ENCODE data around the gene HMX2.

The HMX2 gene

GRCh38 chr10:123147635-123148413 lies at the start of gene HMX2:
HMX2 (plus strand) TSS chr10:123148136; CDS start chr10:123148379, 243 bp downstream.
- DNase-seq (ENCODE audit: low read depth, low spot score) = no peak

GRCh38 chr10:123100030-123100762 lies 47.7 kb upstream of the HMX2 start:
- no peak for DNase-seq (ENCODE audit: low read depth, low spot score)

GRCh38 chr10:123101872-123102271 lies 46.1 kb upstream of the HMX2 start:
- no peak for DNase-seq (ENCODE audit: low read depth, low spot score)

- DNase-seq (ENCODE audit: low read depth, low spot score) = no peak
Measured at GRCh38 chr10:123102673-123103072, 45.3 kb upstream of the HMX2 start.

GRCh38 chr10:123103944-123104343 lies 44.0 kb upstream of the HMX2 start:
- DNase-seq (ENCODE audit: low read depth, low spot score) = no peak

- no peak for DNase-seq (ENCODE audit: low read depth, low spot score)
Measured at GRCh38 chr10:123109466-123109865, 38.5 kb upstream of the HMX2 start.

- DNase-seq (ENCODE audit: low read depth, low spot score) = no peak
Measured at GRCh38 chr10:123117644-123118417, 30.1 kb upstream of the HMX2 start.

GRCh38 chr10:123119081-123119480 lies 28.9 kb upstream of the HMX2 start:
- DNase-seq (ENCODE audit: low read depth, low spot score) = no peak

- DNase-seq (ENCODE audit: low read depth, low spot score) = no peak
Measured at GRCh38 chr10:123126246-123126645, 21.7 kb upstream of the HMX2 start.

- DNase-seq (ENCODE audit: low read depth, low spot score) = no peak
Measured at GRCh38 chr10:123129618-123130271, 18.2 kb upstream of the HMX2 start.

- DNase-seq (ENCODE audit: low read depth, low spot score) = no peak
Measured at GRCh38 chr10:123132576-123133477, 15.1 kb upstream of the HMX2 start.

- DNase-seq (ENCODE audit: low read depth, low spot score) = no peak
Measured at GRCh38 chr10:123133541-123134342, 14.2 kb upstream of the HMX2 start.

GRCh38 chr10:123134343-123134914 lies 13.5 kb upstream of the HMX2 start:
- DNase-seq (ENCODE audit: low read depth, low spot score) = no peak

GRCh38 chr10:123134915-123135414 lies 13.0 kb upstream of the HMX2 start:
- DNase-seq (ENCODE audit: low read depth, low spot score) = no peak

GRCh38 chr10:123135415-123136141 lies 12.4 kb upstream of the HMX2 start, which contains the start of gene HMX3:
HMX3 (plus strand) TSS chr10:123135970; CDS start chr10:123136051, 81 bp downstream.
- no peak for DNase-seq (ENCODE audit: low read depth, low spot score)

GRCh38 chr10:123136221-123136805 lies 11.6 kb upstream of the HMX2 start:
- DNase-seq (ENCODE audit: low read depth, low spot score) = no peak

GRCh38 chr10:123136806-123137642 lies 10.9 kb upstream of the HMX2 start:
- DNase-seq (ENCODE audit: low read depth, low spot score) = no peak

All from iPS DF 19.7 (cell line).